Measurements from ENCODE around the gene DDX25. TPM values are rescaled to one million over a fixed set of nuclear protein-coding genes. Genes with fewer than 3 reads are reported as not detected.

DDX25 gene
- total and polyA plus RNA-seq, 10 of the 15 experiments (the other 5 are each of a cell fraction or from before 2014, with no cell fraction given): 0.05 TPM; not detected in 9

- no peaks in the 10 kb centered on the region for H3K36me3 ChIP-seq (ENCODE audit: control insufficient read depth in 2 of 2, insufficient read depth in 2 of 2, low read length in 1 of 2)
- no peaks in the 10 kb centered on the region for H3K4me1 ChIP-seq (ENCODE audit: control insufficient read depth, insufficient read depth, low read length)
- ATAC-seq (no peak), FAIRE-seq (no peak), DNase-seq (ENCODE audit: low read depth, low spot score) (no peak)
- ChIA-PET SMC1A (ENCODE audit: uncharacterized antibody, unreplicated experiment) (interaction anchor here (0.7 kb wide), 1 partner anchor 17 kb away, joined by 3 read pairs; no protein-coding TSS in a partner anchor), RAD21 (ENCODE audit: unreplicated experiment) (no interaction called here), POLR2A (interaction anchor here (0.6 kb wide), 1 partner anchor 318 kb away, joined by 4 read pairs; no protein-coding TSS in a partner anchor), CTCF (interaction anchor here (0.6 kb wide), 1 partner anchor 244 kb away, joined by 3 read pairs; no protein-coding TSS in a partner anchor)
- H2AFZ ChIP-seq (ENCODE audit: control insufficient read depth, low read depth, low read length): no peak overlapping the region
- WGBS (ENCODE audit: insufficient coverage, insufficient replicate concordance, low lambda C conversion rate, missing lambda C conversion rate): 61% methylated on average over 22 of the region's 22 CpGs
- H3K4me3 ChIP-seq: no peak overlapping the region
- H3K27me3 ChIP-seq (replicated peaks in 1 of 2; ENCODE audit: control insufficient read depth in 2 of 2, insufficient read depth in 2 of 2, low read length in 1 of 2): no peaks in the 10 kb centered on the region
- no peaks in the 10 kb centered on the region for H3K9me3 ChIP-seq (replicated peaks; ENCODE audit: control insufficient read depth, insufficient read depth, low read length)
- H3K9ac ChIP-seq (ENCODE audit: control insufficient read depth, insufficient read depth, low read length): no peak overlapping the region
- intact Hi-C loops (cut with micrococcal nuclease; ENCODE audit: unreplicated experiment): no loop called here
- no peaks in the 10 kb centered on the region for H4K20me1 ChIP-seq (ENCODE audit: control insufficient read depth, insufficient read depth)
- H3K27ac ChIP-seq (ENCODE audit: control insufficient read depth, insufficient read depth): no peak overlapping the region
- no peak overlapping the region for H3K4me2 ChIP-seq (ENCODE audit: control insufficient read depth, insufficient read depth)
- in situ Hi-C loops (cut with MboI): no loop called here
- no TSS peak for BruUV-seq (replicated peaks)
- no peaks in the 10 kb centered on the region for H3K79me2 ChIP-seq (ENCODE audit: control insufficient read depth, insufficient read depth, low read length)
- TF ChIP-seq NBN (IDR thresholded peaks at IDR 0.05): no peak
- TF ChIP-seq, protein P1, sequence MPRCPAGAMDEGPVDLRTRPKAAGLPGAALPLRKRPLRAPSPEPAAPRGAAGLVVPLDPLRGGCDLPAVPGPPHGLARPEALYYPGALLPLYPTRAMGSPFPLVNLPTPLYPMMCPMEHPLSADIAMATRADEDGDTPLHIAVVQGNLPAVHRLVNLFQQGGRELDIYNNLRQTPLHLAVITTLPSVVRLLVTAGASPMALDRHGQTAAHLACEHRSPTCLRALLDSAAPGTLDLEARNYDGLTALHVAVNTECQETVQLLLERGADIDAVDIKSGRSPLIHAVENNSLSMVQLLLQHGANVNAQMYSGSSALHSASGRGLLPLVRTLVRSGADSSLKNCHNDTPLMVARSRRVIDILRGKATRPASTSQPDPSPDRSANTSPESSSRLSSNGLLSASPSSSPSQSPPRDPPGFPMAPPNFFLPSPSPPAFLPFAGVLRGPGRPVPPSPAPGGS (IDR thresholded peaks at IDR 0.05; ENCODE audit: borderline replicate concordance, insufficient read depth, low read depth, low read length, poor library complexity, severe bottlenecking): no peak
- no peak for TF ChIP-seq NR2C2 (IDR thresholded peaks at IDR 0.05; ENCODE audit: borderline replicate concordance, control insufficient read depth, insufficient read length, low read depth)
- no peak for TF ChIP-seq RELB (IDR thresholded peaks at IDR 0.05; ENCODE audit: low read depth)
- no peak for TF ChIP-seq ELK1 (IDR thresholded peaks at IDR 0.05; ENCODE audit: low read depth, low read length)
- no peak for TF ChIP-seq CEBPZ (IDR thresholded peaks at IDR 0.05; ENCODE audit: low read depth, low read length)
- no peak for TF ChIP-seq PRDM15 (CRISPR knock-in tag; IDR thresholded peaks at IDR 0.05)
- TF ChIP-seq ETV6 (conservative IDR thresholded peaks at IDR 0.05 in 1 of 2, IDR thresholded peaks at IDR 0.05 in 1 of 2; ENCODE audit: borderline replicate concordance in 1 of 2, low read depth in 1 of 2): no peak
- TF ChIP-seq CBX5 (IDR thresholded peaks at IDR 0.05; ENCODE audit: low read depth): no peak
Measured at GRCh38 chr11:125949271-125950177, 45.2 kb downstream of the DDX25 start.

Data from GM12878 (cell line).